GM12872 (cell line): Measurements from ENCODE around the gene ADH7.

ENCODE experiments used
- CTCF ChIP-seq: IDR thresholded peaks from 3 replicates; pipeline ENCODE4 v1.5.1; 2011; ENCODE audit warnings: low read depth, mild to moderate bottlenecking, low read length, moderate library complexity; ENCODE audit not compliant: insufficient read depth

The ADH7 gene

DNA sequence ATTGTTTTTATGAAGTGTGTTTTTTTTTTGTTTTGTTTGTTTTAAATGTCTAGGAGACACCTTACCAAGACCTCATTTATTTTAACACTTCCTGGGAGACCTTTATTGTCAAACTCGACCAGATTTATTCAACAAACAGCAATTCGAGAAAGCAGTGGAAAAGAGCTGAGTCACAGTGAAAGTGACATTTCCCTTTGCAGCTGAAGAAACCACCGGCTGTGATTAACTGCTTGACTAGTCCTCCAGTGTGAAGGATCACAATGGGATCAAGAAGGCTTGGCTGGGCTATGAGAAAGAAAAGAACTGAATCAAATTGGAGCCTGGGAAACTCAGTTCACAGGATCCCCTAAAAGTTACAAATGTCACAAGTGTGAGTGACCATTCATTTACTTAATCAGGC lies 11.9 kb upstream of the ADH7 start:
- no peak for TF ChIP-seq CTCF

DNA sequence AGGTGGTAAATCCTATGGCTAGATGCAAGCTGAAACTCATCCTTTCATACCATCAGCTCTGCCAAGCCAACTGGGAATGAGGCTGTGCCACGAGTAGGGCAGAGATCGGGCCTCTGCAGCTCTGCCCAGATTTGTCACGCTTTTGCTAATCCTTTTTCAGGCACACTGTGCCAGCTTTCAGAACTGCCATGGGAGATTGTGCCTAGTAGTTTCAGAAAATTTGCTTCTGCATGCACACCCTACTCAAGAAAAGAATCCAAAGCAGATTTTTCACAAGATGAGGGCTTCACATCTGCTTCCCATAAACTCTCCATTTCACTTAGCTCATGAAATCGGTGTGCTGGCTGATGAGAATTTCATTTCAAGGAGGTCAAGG lies 3.3 kb upstream of the ADH7 start:
- no peak for TF ChIP-seq CTCF

- TF ChIP-seq CTCF, result no peak
Observed at GRCh38 chr4:99437723-99438404, 2.7 kb upstream of the ADH7 start.

DNA sequence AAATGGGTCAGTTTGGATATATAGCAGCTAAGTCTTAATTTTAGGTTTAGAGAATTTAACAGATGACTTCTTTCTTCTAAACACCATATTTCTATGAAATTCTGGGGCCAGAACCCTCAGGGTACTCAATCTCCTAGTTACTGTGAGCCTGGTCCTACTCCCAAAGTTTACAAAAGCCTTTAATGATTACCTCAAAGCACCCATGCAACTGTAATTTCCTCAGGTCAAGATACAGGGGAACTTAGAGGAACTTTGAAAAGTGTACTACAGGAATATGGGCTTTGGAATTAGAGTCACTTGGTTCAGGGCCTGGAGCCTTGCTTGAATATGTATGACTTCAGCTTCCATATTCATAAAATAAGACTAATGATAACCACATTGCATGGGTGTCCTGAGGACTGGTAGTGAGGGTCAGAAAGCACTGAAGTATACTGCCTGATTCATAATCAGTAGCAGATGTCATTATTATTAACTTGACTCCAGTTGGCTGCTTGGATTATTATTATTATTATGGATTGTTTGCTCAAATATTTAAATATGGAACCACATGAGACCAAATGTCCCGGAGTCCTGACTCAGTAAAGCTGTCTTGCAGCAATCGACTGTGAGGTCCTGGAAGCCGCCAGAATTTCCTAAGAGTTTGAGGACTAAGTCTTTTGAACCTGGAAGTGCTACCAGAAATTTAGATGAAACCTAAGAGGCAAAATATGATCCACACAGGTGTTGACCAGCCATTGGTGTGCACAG lies 2.0 kb upstream of the ADH7 start:
- TF ChIP-seq CTCF, result no peak

DNA sequence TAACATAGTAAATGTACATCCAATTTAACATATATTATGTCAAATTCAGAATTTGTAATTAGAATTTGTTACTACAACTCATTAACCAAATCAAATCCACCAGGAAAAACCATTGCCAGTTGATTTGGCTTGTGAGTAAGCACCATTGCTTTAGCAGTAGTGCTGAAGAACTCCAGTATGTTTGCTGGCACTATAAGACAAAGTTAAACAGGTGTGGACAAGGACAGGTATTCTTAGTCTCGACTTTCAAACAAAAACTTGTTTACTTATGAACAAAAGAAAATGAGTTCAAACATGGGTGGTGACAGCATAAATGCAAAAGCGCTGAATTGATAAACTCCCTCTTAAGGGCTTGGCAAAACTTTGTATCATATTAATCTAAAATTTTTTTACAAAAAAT lies 1.3 kb upstream of the ADH7 start:
- no peak for TF ChIP-seq CTCF

GRCh38 chr4:99430106-99430505 lies 5.0 kb downstream of the ADH7 start:
- TF ChIP-seq CTCF, result no peak

GRCh38 chr4:99417125-99417524 lies 18.0 kb downstream of the ADH7 start:
- no peak for TF ChIP-seq CTCF
